Calu3 (cell line): ENCODE measurements around the gene DPPA5. TPM values are rescaled to one million over a fixed set of nuclear protein-coding genes. Genes with fewer than 3 reads are reported as not detected.
"Not testable (repeated sequence)": the region's sequence is repeated elsewhere in the genome, so short reads cannot be mapped to it uniquely, and the experiment has no call there.

Experiments used
- BruUV-seq: library from RNA; stranded (reverse); fragments of 400-500 nt; replicated peaks from 2 replicates; lab custom pipeline; 2021; lab: Mats Ljungman, UMichigan
- CTCF ChIA-PET: fragments of 300-600 bp; sonication (Branson Sonifier 250); formaldehyde crosslinking; loops from one replicate; lab custom pipeline; 2022; ENCODE audit warnings: antibody characterized with exemption; lab: Charles Lee
- DNase-seq: peaks from one replicate; pipeline ENCODE4 v3.0.0; 2022
- H3K27ac Mint-ChIP-seq: one replicate; pipeline ENCODE4 v1.8.0; 2022; ENCODE audit warnings: mixed read lengths; ENCODE audit not compliant: unreplicated experiment
- H3K27me3 Mint-ChIP-seq: one replicate; pipeline ENCODE4 v1.8.0; 2022; ENCODE audit warnings: mixed read lengths; ENCODE audit not compliant: unreplicated experiment
- H3K36me3 Mint-ChIP-seq: one replicate; pipeline ENCODE4 v1.8.0; 2022; ENCODE audit warnings: mild to moderate bottlenecking, moderate library complexity, mixed read lengths; ENCODE audit not compliant: insufficient read depth, unreplicated experiment
- H3K4me1 Mint-ChIP-seq: one replicate; pipeline ENCODE4 v1.8.0; 2022; ENCODE audit warnings: mild to moderate bottlenecking, low read depth, mixed read lengths; ENCODE audit not compliant: unreplicated experiment
- H3K4me3 Mint-ChIP-seq: one replicate; pipeline ENCODE4 v1.8.0; 2022; ENCODE audit warnings: mild to moderate bottlenecking, low read depth, moderate library complexity, mixed read lengths; ENCODE audit not compliant: unreplicated experiment
- H3K9me3 Mint-ChIP-seq: one replicate; pipeline ENCODE4 v1.8.0; 2022; ENCODE audit warnings: low read depth, mixed read lengths; ENCODE audit not compliant: unreplicated experiment
- intact Hi-C: fragments of 100-400 bp; cut with micrococcal nuclease; formaldehyde crosslinking; loops from one replicate; pipeline ENCODE4 v1.10.0; 2022; ENCODE audit not compliant: unreplicated experiment
- total RNA-seq: library from RNA; stranded (reverse); gene quantifications from 2 replicates; pipeline ENCODE4 v1.2.3, GENCODE V29; 2022
- TF ChIP-seq, protein P1 (sequence below): fragments of 200-600 bp; IDR thresholded peaks from one replicate; pipeline ENCODE4 v1.8.0; 2022; ENCODE audit warnings: antibody characterized with exemption; ENCODE audit not compliant: unreplicated experiment

The DPPA5 gene
- total RNA-seq, 1 experiment from 2014 or later, result not detected

GRCh38 chr6:73388433-73388799 is 34.3 kb upstream of the DPPA5 start:
- H3K9me3 Mint-ChIP-seq, result no peaks in the 10 kb centered on the region
- DNase-seq, result no peak
- H3K27ac Mint-ChIP-seq, result peak overlapping the region; percentile 90
- peaks cover 15% of the 10 kb centered on the region for H3K36me3 Mint-ChIP-seq
- no peaks in the 10 kb centered on the region for H3K27me3 Mint-ChIP-seq
- CTCF ChIA-PET, result interaction anchor here (0.9 to 1.7 kb wide), 3 partner anchors 60 to 265 kb away, joined by 3 to 19 read pairs (median 3); partner anchors contain the start of gene SLC17A5
- peak overlapping the region; percentile 80 for H3K4me3 Mint-ChIP-seq
- BruUV-seq, result no TSS peak
- intact Hi-C loops, result loop anchor here (1.0 kb wide), 1 partner anchor 102 kb away; no protein-coding TSS in a partner anchor
- H3K4me1 Mint-ChIP-seq, result peaks cover 10% of the 10 kb centered on the region
- TF ChIP-seq, protein P1, sequence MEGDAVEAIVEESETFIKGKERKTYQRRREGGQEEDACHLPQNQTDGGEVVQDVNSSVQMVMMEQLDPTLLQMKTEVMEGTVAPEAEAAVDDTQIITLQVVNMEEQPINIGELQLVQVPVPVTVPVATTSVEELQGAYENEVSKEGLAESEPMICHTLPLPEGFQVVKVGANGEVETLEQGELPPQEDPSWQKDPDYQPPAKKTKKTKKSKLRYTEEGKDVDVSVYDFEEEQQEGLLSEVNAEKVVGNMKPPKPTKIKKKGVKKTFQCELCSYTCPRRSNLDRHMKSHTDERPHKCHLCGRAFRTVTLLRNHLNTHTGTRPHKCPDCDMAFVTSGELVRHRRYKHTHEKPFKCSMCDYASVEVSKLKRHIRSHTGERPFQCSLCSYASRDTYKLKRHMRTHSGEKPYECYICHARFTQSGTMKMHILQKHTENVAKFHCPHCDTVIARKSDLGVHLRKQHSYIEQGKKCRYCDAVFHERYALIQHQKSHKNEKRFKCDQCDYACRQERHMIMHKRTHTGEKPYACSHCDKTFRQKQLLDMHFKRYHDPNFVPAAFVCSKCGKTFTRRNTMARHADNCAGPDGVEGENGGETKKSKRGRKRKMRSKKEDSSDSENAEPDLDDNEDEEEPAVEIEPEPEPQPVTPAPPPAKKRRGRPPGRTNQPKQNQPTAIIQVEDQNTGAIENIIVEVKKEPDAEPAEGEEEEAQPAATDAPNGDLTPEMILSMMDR, result no peak

DNA sequence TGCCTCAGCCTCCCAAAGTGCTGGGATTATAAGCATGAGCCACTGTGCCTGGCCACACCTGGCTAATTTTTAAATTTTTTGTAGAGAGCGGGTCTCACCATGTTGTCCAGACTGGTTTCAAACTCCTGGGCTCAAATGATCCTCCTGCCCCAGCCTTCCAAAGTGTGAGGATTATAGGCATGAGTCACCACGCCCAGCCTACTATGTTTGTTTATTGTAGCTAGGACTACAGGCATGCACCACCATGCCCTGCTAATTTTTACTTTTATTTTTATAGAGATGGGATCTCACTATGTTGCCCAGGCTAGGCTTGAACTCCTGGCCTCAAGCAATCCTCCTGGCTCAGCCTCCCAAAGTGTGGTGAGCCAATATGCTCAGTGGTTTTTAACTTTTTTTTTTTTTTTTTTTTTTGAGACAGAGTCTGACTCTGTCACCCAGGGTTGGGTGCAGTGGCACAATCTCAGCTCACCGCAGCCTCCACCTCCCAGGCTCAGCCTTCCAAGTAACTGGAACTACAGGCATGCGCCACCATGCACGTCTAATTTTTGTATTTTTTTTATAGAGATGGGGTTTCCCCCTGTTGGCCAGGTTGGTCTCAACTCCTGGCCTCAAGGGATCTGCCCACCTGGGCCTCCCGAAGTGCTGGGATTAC is 28.5 kb upstream of the DPPA5 start:
- no peak overlapping the region for H3K4me3 Mint-ChIP-seq
- TF ChIP-seq, protein P1, result no peak
- no peaks in the 10 kb centered on the region for H3K9me3 Mint-ChIP-seq
- no peaks in the 10 kb centered on the region for H3K36me3 Mint-ChIP-seq
- CTCF ChIA-PET, result interaction anchor here (0.7 kb wide), 1 partner anchor 1978 kb away, joined by 5 read pairs; no protein-coding TSS in a partner anchor
- no peaks in the 10 kb centered on the region for H3K4me1 Mint-ChIP-seq
- intact Hi-C loops, result no loop called here
- no peaks in the 10 kb centered on the region for H3K27me3 Mint-ChIP-seq
- peak; percentile 30 for DNase-seq
- BruUV-seq, result no TSS peak
- H3K27ac Mint-ChIP-seq, result no peak overlapping the region

DNA sequence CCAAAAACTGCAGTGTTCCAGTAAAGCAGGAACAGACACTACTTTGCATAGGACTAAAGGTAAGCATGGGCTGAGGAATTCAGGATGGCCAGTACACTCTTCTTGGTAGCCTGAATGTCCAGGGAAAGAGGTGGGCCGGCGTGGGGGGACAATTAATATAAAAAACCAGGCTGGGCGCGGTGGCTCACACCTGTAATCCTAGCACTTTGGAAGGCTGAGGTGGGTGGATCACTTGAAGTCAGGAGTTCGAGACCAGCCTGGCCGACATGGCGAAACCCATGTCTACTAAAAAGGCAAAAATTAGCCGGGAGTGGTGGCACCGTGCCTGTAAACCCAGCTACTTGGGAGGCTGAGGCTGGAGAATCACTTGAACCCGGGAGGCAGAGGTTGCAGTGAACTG is 27.5 kb upstream of the DPPA5 start:
- BruUV-seq, H3K9me3 Mint-ChIP-seq, H3K27ac Mint-ChIP-seq, DNase-seq, CTCF ChIA-PET, H3K4me1 Mint-ChIP-seq, H3K36me3 Mint-ChIP-seq, intact Hi-C loops, H3K4me3 Mint-ChIP-seq, H3K27me3 Mint-ChIP-seq: not testable (repeated sequence)

DNA sequence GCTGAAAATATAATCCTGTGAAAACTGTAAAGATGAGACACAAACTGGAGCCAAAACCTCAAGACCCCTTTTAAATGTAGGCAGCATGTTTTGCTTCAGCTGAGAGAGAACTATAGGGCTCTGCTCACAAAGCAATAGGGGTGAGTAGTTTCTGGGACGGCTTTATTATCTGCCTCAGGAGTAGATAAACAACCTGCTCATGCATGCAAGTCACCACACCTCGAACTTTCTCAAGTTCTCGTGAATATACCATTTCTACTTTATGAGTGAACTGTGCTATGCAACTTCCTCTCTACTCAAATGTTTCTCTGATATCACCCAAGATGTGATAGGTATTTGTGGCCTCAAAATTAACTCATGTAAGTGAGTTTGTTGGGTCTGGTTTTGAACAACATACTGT is 23.1 kb upstream of the DPPA5 start:
- no peaks in the 10 kb centered on the region for H3K9me3 Mint-ChIP-seq

More for the DNA sequence above, 23.1 kb upstream of the DPPA5 start:
- CTCF ChIA-PET, result no interaction called here
- H3K4me3 Mint-ChIP-seq, result no peak overlapping the region
- H3K27ac Mint-ChIP-seq, result no peak overlapping the region
- TF ChIP-seq, protein P1, result no peak
- no peaks in the 10 kb centered on the region for H3K4me1 Mint-ChIP-seq
- intact Hi-C loops, result no loop called here
- no TSS peak for BruUV-seq
- H3K36me3 Mint-ChIP-seq, result no peaks in the 10 kb centered on the region
- DNase-seq, result no peak
- no peaks in the 10 kb centered on the region for H3K27me3 Mint-ChIP-seq
